HG02571 (cell line): ENCODE data around the gene CNKSR3.

Source experiments
- ATAC-seq: cut with Tn5 transposase; IDR thresholded peaks from one replicate; pipeline ENCODE4 v1.9.1; 2021; ENCODE audit warnings: mild to moderate bottlenecking, moderate library complexity; ENCODE audit not compliant: unreplicated experiment

Gene CNKSR3

GRCh38 chr6:154356690-154357089 lies 153.8 kb downstream of the CNKSR3 start, which contains the start of gene IPCEF1:
Gene IPCEF1, minus strand, starts transcription at chr6:154356803. Its CDS starts 90,856 bp downstream, at chr6:154265947.
- no peak for ATAC-seq

GRCh38 chr6:154356113-154356512 lies 154.4 kb downstream of the CNKSR3 start:
- no peak for ATAC-seq

- no peak for ATAC-seq
These were observed 156.2 kb downstream of the CNKSR3 start for GRCh38 chr6:154354265-154354777.

DNA sequence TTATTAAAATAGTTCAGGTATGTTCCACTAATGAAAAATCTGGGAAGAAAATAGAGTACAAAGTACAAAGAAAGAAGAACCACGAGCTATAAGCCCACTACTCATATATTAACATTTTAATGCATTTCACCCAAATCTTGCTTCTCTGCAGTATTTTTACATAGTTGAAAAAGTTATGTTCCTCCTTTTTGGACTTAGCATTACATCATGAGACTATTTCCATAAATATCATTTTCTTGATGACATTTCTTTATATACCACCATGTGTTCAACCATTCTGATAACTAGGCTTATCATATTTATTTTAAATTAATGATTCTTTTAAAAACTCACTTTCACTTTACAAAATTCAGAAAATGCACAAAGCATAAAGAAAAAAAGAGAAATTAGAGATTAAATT lies 156.9 kb downstream of the CNKSR3 start:
- no peak for ATAC-seq

- peak; percentile 72 for ATAC-seq
These were observed 157.4 kb downstream of the CNKSR3 start for GRCh38 chr6:154352898-154353585.

DNA sequence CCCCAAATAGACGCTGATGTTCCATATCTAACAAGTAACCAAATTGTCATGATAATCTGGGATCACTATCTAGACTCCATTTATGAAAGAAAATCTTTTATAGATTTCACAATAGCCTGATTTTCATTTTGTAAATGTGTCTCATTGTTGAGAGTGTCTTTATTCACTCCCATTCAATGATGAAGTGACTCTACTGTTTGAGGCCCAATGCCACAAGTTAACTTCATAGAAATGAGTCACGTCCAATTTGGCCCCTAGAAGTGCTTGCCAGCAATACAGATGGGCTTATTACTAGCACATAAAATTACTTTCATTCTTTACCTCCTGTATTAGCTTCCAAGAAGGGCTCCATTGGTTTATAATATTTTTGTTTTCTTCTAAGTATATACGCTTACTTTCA lies 160.2 kb downstream of the CNKSR3 start:
- ATAC-seq: no peak

DNA sequence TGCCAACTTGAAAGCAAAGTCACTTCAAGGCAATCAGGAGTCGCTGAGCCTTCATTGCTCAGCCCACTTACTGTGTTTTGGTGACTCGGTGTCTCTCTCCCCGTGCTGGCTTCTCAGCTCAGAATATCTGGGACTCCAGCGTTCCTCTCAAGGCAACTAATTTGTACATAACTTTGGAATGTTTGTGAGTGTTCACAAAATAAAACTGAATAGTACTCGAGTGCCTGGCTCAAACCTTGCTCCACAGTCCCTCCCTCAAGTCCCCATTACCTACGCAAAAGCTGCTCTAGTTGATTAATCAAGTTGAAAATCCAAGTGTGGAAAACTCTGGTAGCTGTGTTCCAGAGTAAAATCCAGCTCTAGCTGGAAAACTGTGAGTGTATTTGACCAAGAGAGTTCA lies 162.5 kb downstream of the CNKSR3 start:
- ATAC-seq: no peak

- no peak for ATAC-seq
These were observed 164.7 kb downstream of the CNKSR3 start for GRCh38 chr6:154345811-154346210.

DNA sequence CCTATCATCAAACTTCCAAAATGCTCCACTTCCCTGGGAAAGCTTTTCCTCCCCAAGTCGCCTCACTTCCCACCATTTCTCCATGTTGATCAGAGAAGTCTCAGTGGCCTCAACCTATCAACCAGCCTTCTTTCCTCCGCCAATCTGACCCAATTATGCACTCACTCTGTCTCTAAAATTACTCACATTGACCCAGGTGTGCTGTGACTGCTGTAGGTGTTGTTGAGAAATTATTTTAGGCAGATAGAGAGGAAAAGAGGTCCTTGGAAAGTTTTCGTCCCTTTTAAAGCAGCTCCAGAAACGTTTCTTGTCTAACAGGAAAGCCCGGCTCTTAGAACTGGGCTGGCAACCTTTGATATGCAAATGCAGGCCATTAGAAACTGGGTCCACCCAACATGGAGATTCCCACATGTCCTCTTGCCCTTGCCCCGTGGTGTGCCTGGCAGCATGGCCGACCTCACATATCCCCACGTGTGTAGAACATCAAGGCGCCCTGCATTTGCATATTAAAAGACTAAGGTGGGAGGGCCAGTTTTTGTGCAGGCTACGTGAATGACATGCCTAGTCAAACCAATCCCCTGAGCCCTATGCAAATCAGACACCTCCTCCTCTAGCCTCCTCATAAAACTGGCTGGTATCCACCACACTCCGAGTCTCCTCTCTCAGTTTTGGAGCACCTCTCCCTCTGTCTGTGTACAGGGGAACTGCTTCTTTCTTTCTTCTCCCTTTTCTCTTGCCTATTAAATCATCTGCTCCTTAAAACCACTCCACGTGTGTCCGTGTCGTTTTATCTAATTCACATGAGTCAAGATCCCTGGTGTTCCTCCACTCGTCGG lies 166.8 kb downstream of the CNKSR3 start:
- ATAC-seq: no peak

- ATAC-seq: no peak
These were observed 168.6 kb downstream of the CNKSR3 start for GRCh38 chr6:154341871-154342270.

DNA sequence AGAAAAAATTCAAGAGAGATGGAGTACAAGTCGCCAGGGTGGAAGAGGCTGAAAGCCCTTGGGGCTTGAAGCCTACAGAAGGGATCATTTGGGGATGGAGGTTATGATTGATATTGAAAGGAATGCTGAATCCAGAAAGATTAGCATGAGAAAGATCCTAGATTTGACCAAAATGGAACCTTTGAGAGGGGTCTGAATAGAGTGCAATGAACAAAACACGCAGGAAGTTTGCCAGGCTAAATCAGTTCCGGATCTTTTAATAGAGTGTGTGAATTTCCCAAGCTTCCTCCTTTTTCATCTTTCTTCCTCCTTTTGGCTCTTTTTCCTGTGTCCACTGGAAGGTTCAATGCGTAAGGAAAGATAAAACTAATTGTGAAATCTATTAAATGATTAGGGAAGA lies 169.1 kb downstream of the CNKSR3 start:
- no peak for ATAC-seq
